Ishikawa (cell line): ENCODE measurements around the gene APOM.

Experiments used
- CREB1 ChIP-seq: IDR thresholded peaks from 2 replicates; pipeline ENCODE4 v1.6.1; 2012; ENCODE audit warnings: low read depth
- EP300 ChIP-seq: IDR thresholded peaks from 2 replicates; pipeline ENCODE4 v1.6.1; 2012; ENCODE audit warnings: borderline replicate concordance
- MAX ChIP-seq: IDR thresholded peaks from 2 replicates; pipeline ENCODE4 v1.6.1; 2012
- RAD21 ChIP-seq: IDR thresholded peaks from 2 replicates; pipeline ENCODE4 v1.6.1; 2012; ENCODE audit warnings: low read depth
- REST ChIP-seq: IDR thresholded peaks from 2 replicates; pipeline ENCODE4 v1.6.1; 2012; ENCODE audit warnings: low read depth, mild to moderate bottlenecking
- TAF1 ChIP-seq: IDR thresholded peaks from 2 replicates; pipeline ENCODE4 v1.6.1; 2012; ENCODE audit warnings: low read depth, mild to moderate bottlenecking
- ZBTB7A ChIP-seq: IDR thresholded peaks from 2 replicates; pipeline ENCODE4 v1.6.1; 2012; ENCODE audit warnings: low read depth

GRCh38 chr6:31624070-31624469 is 31.6 kb upstream of the APOM start:
- TF ChIP-seq CREB1 = no peak
- no peak for TF ChIP-seq MAX
- TF ChIP-seq ZBTB7A = no peak
- no peak for TF ChIP-seq REST
- TF ChIP-seq RAD21 = no peak
- no peak for TF ChIP-seq EP300
- no peak for TF ChIP-seq TAF1
